Neural progenitor cell (in vitro differentiated cells): Measurements from ENCODE around the gene ZMIZ1.

Experiments used
- EZH2 ChIP-seq: fragments of 200-600 bp; sonication (generic); IDR thresholded peaks from 2 replicates; pipeline ENCODE4 v1.6.1; 2017; ENCODE audit warnings: antibody characterized with exemption, mild to moderate bottlenecking, moderate library complexity
- TF ChIP-seq, protein P1 (sequence below): fragments of 200-600 bp; sonication (generic); IDR thresholded peaks from 2 replicates; pipeline ENCODE4 v1.5.1; 2017; ENCODE audit warnings: antibody characterized with exemption, mild to moderate bottlenecking

GRCh38 chr10:79282388-79282787, 213.6 kb downstream of the ZMIZ1 start:
- TF ChIP-seq, protein P1, sequence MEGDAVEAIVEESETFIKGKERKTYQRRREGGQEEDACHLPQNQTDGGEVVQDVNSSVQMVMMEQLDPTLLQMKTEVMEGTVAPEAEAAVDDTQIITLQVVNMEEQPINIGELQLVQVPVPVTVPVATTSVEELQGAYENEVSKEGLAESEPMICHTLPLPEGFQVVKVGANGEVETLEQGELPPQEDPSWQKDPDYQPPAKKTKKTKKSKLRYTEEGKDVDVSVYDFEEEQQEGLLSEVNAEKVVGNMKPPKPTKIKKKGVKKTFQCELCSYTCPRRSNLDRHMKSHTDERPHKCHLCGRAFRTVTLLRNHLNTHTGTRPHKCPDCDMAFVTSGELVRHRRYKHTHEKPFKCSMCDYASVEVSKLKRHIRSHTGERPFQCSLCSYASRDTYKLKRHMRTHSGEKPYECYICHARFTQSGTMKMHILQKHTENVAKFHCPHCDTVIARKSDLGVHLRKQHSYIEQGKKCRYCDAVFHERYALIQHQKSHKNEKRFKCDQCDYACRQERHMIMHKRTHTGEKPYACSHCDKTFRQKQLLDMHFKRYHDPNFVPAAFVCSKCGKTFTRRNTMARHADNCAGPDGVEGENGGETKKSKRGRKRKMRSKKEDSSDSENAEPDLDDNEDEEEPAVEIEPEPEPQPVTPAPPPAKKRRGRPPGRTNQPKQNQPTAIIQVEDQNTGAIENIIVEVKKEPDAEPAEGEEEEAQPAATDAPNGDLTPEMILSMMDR: no peak
- no peak for TF ChIP-seq EZH2
